ENCODE results near the gene HOXD1.

HOXD1 gene

GRCh38 chr2:176147800-176148496 is 40.5 kb upstream of the HOXD1 start:
- Histone ChIP-seq H3K9me3 (ENCODE audit: insufficient read depth, low read length, severe bottlenecking) (no peaks in the 10 kb centered on the region), H2AFZ (ENCODE audit: low read depth, low read length) (no peak overlapping the region), H3K4me3 (ENCODE audit: low read depth in 1 of 2, low read length in 2 of 2) (no peak overlapping the region), H3K27me3 (ENCODE audit: insufficient read depth, low read length, poor library complexity) (no peaks in the 10 kb centered on the region), H3K4me1 (ENCODE audit: insufficient read depth, low read length) (no peaks in the 10 kb centered on the region), H3K9ac (ENCODE audit: low read depth, low read length) (no peak overlapping the region), H3K27ac (ENCODE audit: low read length) (no peak overlapping the region), H3K4me2 (ENCODE audit: insufficient read depth, low read length) (no peak overlapping the region), H3K36me3 (ENCODE audit: insufficient read depth, low read length) (no peaks in the 10 kb centered on the region), H4K20me1 (ENCODE audit: insufficient read depth, low read length) (no peaks in the 10 kb centered on the region), H3K79me2 (ENCODE audit: insufficient read depth, low read length) (no peaks in the 10 kb centered on the region)
- TF ChIP-seq, protein P1, sequence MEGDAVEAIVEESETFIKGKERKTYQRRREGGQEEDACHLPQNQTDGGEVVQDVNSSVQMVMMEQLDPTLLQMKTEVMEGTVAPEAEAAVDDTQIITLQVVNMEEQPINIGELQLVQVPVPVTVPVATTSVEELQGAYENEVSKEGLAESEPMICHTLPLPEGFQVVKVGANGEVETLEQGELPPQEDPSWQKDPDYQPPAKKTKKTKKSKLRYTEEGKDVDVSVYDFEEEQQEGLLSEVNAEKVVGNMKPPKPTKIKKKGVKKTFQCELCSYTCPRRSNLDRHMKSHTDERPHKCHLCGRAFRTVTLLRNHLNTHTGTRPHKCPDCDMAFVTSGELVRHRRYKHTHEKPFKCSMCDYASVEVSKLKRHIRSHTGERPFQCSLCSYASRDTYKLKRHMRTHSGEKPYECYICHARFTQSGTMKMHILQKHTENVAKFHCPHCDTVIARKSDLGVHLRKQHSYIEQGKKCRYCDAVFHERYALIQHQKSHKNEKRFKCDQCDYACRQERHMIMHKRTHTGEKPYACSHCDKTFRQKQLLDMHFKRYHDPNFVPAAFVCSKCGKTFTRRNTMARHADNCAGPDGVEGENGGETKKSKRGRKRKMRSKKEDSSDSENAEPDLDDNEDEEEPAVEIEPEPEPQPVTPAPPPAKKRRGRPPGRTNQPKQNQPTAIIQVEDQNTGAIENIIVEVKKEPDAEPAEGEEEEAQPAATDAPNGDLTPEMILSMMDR (IDR thresholded peaks at IDR 0.05; ENCODE audit: borderline replicate concordance, extremely low read depth, low read length, poor library complexity, severe bottlenecking): no peak
- no peak for TF ChIP-seq EZH2 (IDR thresholded peaks at IDR 0.05; ENCODE audit: borderline replicate concordance, low read depth, low read length, severe bottlenecking)
- no peak for DNase-seq
- no peak for ATAC-seq (ENCODE audit: insufficient read depth, low read depth)

DNA sequence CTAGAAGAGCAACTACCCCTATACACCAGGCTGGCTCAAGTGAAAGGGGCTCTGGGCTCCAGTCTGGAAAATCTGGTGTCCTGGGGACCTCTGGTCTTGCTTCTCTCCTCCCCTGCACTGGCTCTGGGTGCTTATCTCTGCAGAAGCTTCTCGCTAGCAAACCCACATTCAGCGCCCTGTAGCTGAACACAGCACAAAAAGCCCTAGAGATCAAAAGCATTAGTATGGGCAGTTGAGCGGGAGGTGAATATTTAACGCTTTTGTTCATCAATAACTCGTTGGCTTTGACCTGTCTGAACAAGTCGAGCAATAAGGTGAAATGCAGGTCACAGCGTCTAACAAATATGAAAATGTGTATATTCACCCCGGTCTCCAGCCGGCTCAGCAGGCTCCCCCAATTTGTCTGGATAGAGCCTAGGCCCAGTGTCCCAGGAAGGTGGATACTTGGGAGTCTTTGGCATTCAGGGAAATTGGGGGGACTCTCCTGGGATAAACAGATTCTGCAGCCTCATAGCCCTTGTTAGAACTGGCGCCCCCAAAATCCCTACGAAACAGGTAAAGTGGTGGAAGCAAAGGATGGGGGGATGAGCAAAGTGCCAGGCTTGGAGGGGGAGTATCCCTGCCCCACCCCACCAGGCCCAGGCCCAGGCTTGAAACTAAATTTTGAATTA is 39.6 kb upstream of the HOXD1 start:
- Histone ChIP-seq H3K4me3 (ENCODE audit: low read depth in 1 of 2, low read length in 2 of 2) (no peak overlapping the region), H3K4me2 (ENCODE audit: insufficient read depth, low read length) (no peak overlapping the region), H3K9me3 (ENCODE audit: insufficient read depth, low read length, severe bottlenecking) (no peaks in the 10 kb centered on the region), H3K79me2 (ENCODE audit: insufficient read depth, low read length) (no peaks in the 10 kb centered on the region), H4K20me1 (ENCODE audit: insufficient read depth, low read length) (no peaks in the 10 kb centered on the region), H3K9ac (ENCODE audit: low read depth, low read length) (no peak overlapping the region), H3K27ac (ENCODE audit: low read length) (no peak overlapping the region), H3K4me1 (ENCODE audit: insufficient read depth, low read length) (no peaks in the 10 kb centered on the region), H3K36me3 (ENCODE audit: insufficient read depth, low read length) (no peaks in the 10 kb centered on the region), H3K27me3 (ENCODE audit: insufficient read depth, low read length, poor library complexity) (no peaks in the 10 kb centered on the region), H2AFZ (ENCODE audit: low read depth, low read length) (no peak overlapping the region)
- DNase-seq (no peak), ATAC-seq (ENCODE audit: insufficient read depth, low read depth) (no peak)
- TF ChIP-seq, protein P1 (IDR thresholded peaks at IDR 0.05; ENCODE audit: borderline replicate concordance, extremely low read depth, low read length, poor library complexity, severe bottlenecking): no peak
- no peak for TF ChIP-seq EZH2 (IDR thresholded peaks at IDR 0.05; ENCODE audit: borderline replicate concordance, low read depth, low read length, severe bottlenecking)

GRCh38 chr2:176149481-176149938 is 39.0 kb upstream of the HOXD1 start:
- Histone ChIP-seq H3K9me3 (ENCODE audit: insufficient read depth, low read length, severe bottlenecking) (no peaks in the 10 kb centered on the region), H3K9ac (ENCODE audit: low read depth, low read length) (no peak overlapping the region), H3K4me3 (ENCODE audit: low read depth in 1 of 2, low read length in 2 of 2) (no peak overlapping the region), H3K27me3 (ENCODE audit: insufficient read depth, low read length, poor library complexity) (no peaks in the 10 kb centered on the region), H3K4me2 (ENCODE audit: insufficient read depth, low read length) (no peak overlapping the region), H3K4me1 (ENCODE audit: insufficient read depth, low read length) (no peaks in the 10 kb centered on the region), H3K27ac (ENCODE audit: low read length) (no peak overlapping the region), H4K20me1 (ENCODE audit: insufficient read depth, low read length) (no peaks in the 10 kb centered on the region), H2AFZ (ENCODE audit: low read depth, low read length) (no peak overlapping the region), H3K36me3 (ENCODE audit: insufficient read depth, low read length) (no peaks in the 10 kb centered on the region), H3K79me2 (ENCODE audit: insufficient read depth, low read length) (no peaks in the 10 kb centered on the region)
- TF ChIP-seq EZH2 (IDR thresholded peaks at IDR 0.05; ENCODE audit: borderline replicate concordance, low read depth, low read length, severe bottlenecking): no peak
- TF ChIP-seq, protein P1 (IDR thresholded peaks at IDR 0.05; ENCODE audit: borderline replicate concordance, extremely low read depth, low read length, poor library complexity, severe bottlenecking): no peak
- ATAC-seq (ENCODE audit: insufficient read depth, low read depth): no peak
- no peak for DNase-seq

Data from DND-41 (cell line).